Cardiac muscle cell (in vitro differentiated cells and primary cell): ENCODE results near the gene GNA12. TPM values are rescaled to one million over a fixed set of nuclear protein-coding genes. Genes with fewer than 3 reads are reported as not detected.

Experiments
- DNase-seq, 2 donors: peaks; one replicate each; pipeline versions ENCODE4 v3.0.0 to v3.0.0-alpha.2; 2010 to 2017; ENCODE audit warnings: low read depth in 1 of 2, low spot score in 1 of 2
- H3K27ac ChIP-seq: fragments of 200-600 bp; sonication (generic); 2 replicates; pipeline ENCODE4 v1.5.1; 2016
- H3K27me3 ChIP-seq: fragments of 200-600 bp; sonication (generic); 2 replicates; pipeline ENCODE4 v1.6.0; 2016; ENCODE audit warnings: control low read depth
- H3K36me3 ChIP-seq: fragments of 200-600 bp; sonication (generic); 2 replicates; pipeline ENCODE4 v1.5.1; 2016; ENCODE audit warnings: control low read depth
- H3K4me1 ChIP-seq: fragments of 200-600 bp; sonication (generic); 2 replicates; pipeline ENCODE4 v1.8.1; 2017; ENCODE audit warnings: low read depth, mild to moderate bottlenecking, mixed run types
- H3K4me3 ChIP-seq: fragments of 200-600 bp; sonication (generic); 2 replicates; pipeline ENCODE4 v1.5.1; 2016; ENCODE audit warnings: mild to moderate bottlenecking
- H3K9me3 ChIP-seq: fragments of 200-600 bp; sonication (generic); 2 replicates; pipeline ENCODE4 v1.5.1; 2017; ENCODE audit warnings: low read depth, mild to moderate bottlenecking, control low read depth
- polyA plus RNA-seq: library from polyadenylated mRNA; unstranded; fragments of >200 nt; fragmentation: Nextera tagmentation; extraction: Ambion mirVana; gene quantifications from 2 replicates; pipeline ENCODE4 v1.2.1, GENCODE V29; 2016
- total RNA-seq: library from RNA; depleted of rRNA; stranded (reverse); fragments of >200 nt; gene quantifications from 2 replicates; pipeline ENCODE4 v1.2.3, GENCODE V29; 2016
- TF ChIP-seq, protein P1 (sequence below): IDR thresholded peaks from 2 replicates; pipeline ENCODE4 v1.5.1; 2012; ENCODE audit warnings: low read depth, mild to moderate bottlenecking, low read length

GNA12 gene
- total and polyA plus RNA-seq, 2 experiments from 2014 or later = 54.4 to 59.1 TPM

DNA sequence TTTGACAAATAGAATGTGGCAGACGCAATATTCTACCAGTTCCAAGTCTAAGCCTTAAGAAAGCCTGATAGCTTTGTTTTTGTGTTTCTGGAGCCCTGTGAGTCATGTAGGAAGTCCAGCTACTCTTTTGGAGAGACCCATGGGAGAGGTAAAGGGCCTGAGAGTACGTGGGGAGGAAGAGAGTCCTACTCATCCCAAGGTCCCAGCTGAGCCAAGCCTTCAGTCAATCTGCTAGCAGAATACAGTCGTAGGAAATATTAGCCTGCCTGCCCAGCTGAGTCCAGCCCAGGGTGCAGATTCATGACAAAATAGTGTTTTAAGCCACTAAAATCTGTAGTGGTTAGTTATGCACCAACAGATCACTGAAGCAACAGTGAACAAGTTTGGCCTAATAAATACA lies 9.0 kb upstream of the GNA12 start:
- TF ChIP-seq, protein P1, sequence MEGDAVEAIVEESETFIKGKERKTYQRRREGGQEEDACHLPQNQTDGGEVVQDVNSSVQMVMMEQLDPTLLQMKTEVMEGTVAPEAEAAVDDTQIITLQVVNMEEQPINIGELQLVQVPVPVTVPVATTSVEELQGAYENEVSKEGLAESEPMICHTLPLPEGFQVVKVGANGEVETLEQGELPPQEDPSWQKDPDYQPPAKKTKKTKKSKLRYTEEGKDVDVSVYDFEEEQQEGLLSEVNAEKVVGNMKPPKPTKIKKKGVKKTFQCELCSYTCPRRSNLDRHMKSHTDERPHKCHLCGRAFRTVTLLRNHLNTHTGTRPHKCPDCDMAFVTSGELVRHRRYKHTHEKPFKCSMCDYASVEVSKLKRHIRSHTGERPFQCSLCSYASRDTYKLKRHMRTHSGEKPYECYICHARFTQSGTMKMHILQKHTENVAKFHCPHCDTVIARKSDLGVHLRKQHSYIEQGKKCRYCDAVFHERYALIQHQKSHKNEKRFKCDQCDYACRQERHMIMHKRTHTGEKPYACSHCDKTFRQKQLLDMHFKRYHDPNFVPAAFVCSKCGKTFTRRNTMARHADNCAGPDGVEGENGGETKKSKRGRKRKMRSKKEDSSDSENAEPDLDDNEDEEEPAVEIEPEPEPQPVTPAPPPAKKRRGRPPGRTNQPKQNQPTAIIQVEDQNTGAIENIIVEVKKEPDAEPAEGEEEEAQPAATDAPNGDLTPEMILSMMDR = no peak
- no peak overlapping the region for H3K27ac ChIP-seq
- peak in 1 of 2 donors; percentile 82 for DNase-seq
- no peak overlapping the region for H3K4me3 ChIP-seq
- no peaks in the 10 kb centered on the region for H3K27me3 ChIP-seq
- H3K4me1 ChIP-seq = peaks cover 18% of the 10 kb centered on the region
- H3K9me3 ChIP-seq = no peaks in the 10 kb centered on the region
- no peaks in the 10 kb centered on the region for H3K36me3 ChIP-seq

DNA sequence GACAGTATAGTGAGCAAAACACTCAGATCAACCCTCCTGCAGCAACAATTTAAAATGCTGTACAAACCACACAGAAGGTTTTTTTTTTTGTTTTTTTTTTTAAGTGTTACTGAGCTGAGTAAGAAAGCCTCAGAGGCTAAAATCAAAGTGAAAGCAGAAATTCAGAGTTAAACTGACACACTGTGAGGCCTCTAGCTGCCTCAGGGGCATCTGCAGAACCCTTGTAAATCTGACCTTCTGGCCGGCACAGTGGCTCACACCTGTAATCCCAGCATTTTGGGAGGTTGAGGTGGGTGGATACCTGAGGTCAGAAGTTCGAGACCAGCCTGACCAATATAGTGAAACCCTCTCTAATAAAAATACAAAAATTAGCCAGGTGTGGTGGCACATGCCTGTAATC lies 7.4 kb upstream of the GNA12 start:
- no peak for DNase-seq
- H3K4me1 ChIP-seq = peaks cover 7% of the 10 kb centered on the region
- H3K36me3 ChIP-seq = no peaks in the 10 kb centered on the region
- H3K27ac ChIP-seq = no peak overlapping the region
- no peak overlapping the region for H3K4me3 ChIP-seq
- TF ChIP-seq, protein P1 = no peak
- H3K9me3 ChIP-seq = no peaks in the 10 kb centered on the region
- no peaks in the 10 kb centered on the region for H3K27me3 ChIP-seq

GRCh38 chr7:2849941-2850766 lies 6.0 kb upstream of the GNA12 start:
- no peak overlapping the region for H3K4me3 ChIP-seq
- no peak overlapping the region for H3K27ac ChIP-seq
- TF ChIP-seq, protein P1 = no peak
- H3K27me3 ChIP-seq = no peaks in the 10 kb centered on the region
- no peaks in the 10 kb centered on the region for H3K36me3 ChIP-seq
- no peak for DNase-seq
- H3K4me1 ChIP-seq = no peaks in the 10 kb centered on the region
- no peaks in the 10 kb centered on the region for H3K9me3 ChIP-seq

- H3K4me3 ChIP-seq = peak overlapping the region; percentile 14
- H3K36me3 ChIP-seq = no peaks in the 10 kb centered on the region
- no peak for DNase-seq
- TF ChIP-seq, protein P1 = no peak
- no peaks in the 10 kb centered on the region for H3K9me3 ChIP-seq
- H3K27me3 ChIP-seq = no peaks in the 10 kb centered on the region
- peaks cover 18% of the 10 kb centered on the region for H3K4me1 ChIP-seq
- peak overlapping the region; percentile 77 for H3K27ac ChIP-seq
Measured at GRCh38 chr7:2845034-2845592, 1.0 kb upstream of the GNA12 start.

DNA sequence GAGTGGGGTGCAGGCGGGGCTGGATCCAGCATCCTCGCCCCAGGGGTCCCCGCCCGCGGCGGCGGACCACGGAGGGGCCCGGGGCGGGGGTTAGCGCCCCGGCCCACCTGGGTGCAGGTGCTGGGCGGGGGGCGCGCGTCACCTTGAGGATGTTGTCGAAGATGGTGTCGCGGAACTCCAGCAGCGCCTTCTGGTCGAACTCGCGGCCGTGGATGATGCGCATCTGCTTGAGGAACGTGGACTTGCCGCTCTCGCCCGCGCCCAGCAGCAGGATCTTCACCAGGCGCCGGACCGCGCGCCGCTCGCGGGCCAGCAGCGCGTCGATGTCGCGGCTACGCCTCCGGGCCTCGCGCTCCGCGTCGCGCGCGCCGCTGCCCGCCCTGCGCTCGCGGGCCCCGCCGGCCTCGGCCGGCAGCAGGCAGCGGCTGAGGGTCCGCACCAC lies 376 bp downstream of the GNA12 start:
- TF ChIP-seq, protein P1 = no peak
- Histone ChIP-seq H3K4me1 (peaks cover 18% of the 10 kb centered on the region), H3K27me3 (no peaks in the 10 kb centered on the region), H3K9me3 (no peaks in the 10 kb centered on the region), H3K36me3 (no peaks in the 10 kb centered on the region), H3K4me3 (peak overlapping the region; percentile 81), H3K27ac (no peak overlapping the region)
- DNase-seq = peak in 1 of 2 donors; percentile 49
